Spleen (tissue), 11 donors: ENCODE results near the gene CD68. TPM values are rescaled to one million over a fixed set of nuclear protein-coding genes. Genes with fewer than 3 reads are reported as not detected.

Source experiments
- DNase-seq: peaks from one replicate; pipeline ENCODE4 v3.0.0-alpha.2; 2020
- H3K27ac ChIP-seq, 8 donors: fragments of 200-600 bp; sonication (generic) in 7 of 8; 1 replicate in 4 of 8; 2 replicates in 4 of 8; pipeline versions ENCODE4 v1.5.0 to v1.8.0; 2016 to 2021; ENCODE audit warnings: inconsistent platforms in 4 of 8, mild to moderate bottlenecking in 4 of 8, moderate library complexity in 1 of 8
- H3K27me3 ChIP-seq, 7 donors: fragments of 200-600 bp; sonication (generic) in 6 of 7; replicated peaks in 1 of 7; 1 replicate in 4 of 7; 2 replicates in 3 of 7; pipeline versions ENCODE4 v1.5.0 to v1.8.0; 2016 to 2021; ENCODE audit warnings: inconsistent platforms in 3 of 7, mild to moderate bottlenecking in 1 of 7
- H3K36me3 ChIP-seq, 6 donors: fragments of 200-600 bp; sonication (generic) in 5 of 6; 1 replicate in 4 of 6; 2 replicates in 2 of 6; pipeline versions ENCODE4 v1.5.0 to v1.8.0; 2016 to 2021; ENCODE audit warnings: inconsistent platforms in 2 of 6
- H3K4me1 ChIP-seq, 6 donors: fragments of 200-600 bp; sonication (generic) in 5 of 6; 1 replicate in 3 of 6; 2 replicates in 3 of 6; pipeline versions ENCODE4 v1.5.0 to v1.8.0; 2016 to 2021; ENCODE audit warnings: inconsistent platforms in 3 of 6
- H3K4me3 ChIP-seq, 8 donors: fragments of 200-600 bp; sonication (generic) in 7 of 8; 1 replicate in 4 of 8; 2 replicates in 4 of 8; pipeline versions ENCODE4 v1.5.0 to v1.8.0; 2016 to 2021; ENCODE audit warnings: inconsistent platforms in 4 of 8, mild to moderate bottlenecking in 4 of 8, moderate library complexity in 2 of 8
- H3K9me3 ChIP-seq, 8 donors: fragments of 200-600 bp; sonication (generic) in 7 of 8; 1 replicate in 4 of 8; 2 replicates in 4 of 8; pipeline versions ENCODE4 v1.5.0 to v1.8.0; 2016 to 2021; ENCODE audit warnings: inconsistent platforms in 4 of 8
- POLR2A ChIP-seq, 3 donors: fragments of 450-650 bp; IDR thresholded peaks; one replicate each; pipeline ENCODE4 v1.5.1; 2017; ENCODE audit warnings: antibody characterized with exemption in 3 of 3, mild to moderate bottlenecking in 1 of 3
- POLR2AphosphoS5 ChIP-seq, 3 donors: sonication (generic); formaldehyde crosslinking; IDR thresholded peaks; one replicate each; pipeline ENCODE4 v1.5.1; 2017; ENCODE audit warnings: antibody characterized with exemption in 3 of 3
- WGBS, 5 donors: extraction: QIAGEN DNeasy Blood & Tissue Kit in 3 of 5; methylation state at CpG; one replicate each; pipeline versions ENCODE4 v1.1.5 to v1.1.7; 2013 to 2018; 5-methylcytosine and 5-hydroxymethylcytosine counted together
- intact Hi-C: fragments of 100-400 bp; cut with DNase I; formaldehyde crosslinking; loops from one replicate; pipeline ENCODE4 v1.15.0; 2023; ENCODE audit warnings: low total_unique reads
- polyA plus RNA-seq, 3 donors: library from polyadenylated mRNA; stranded (reverse); fragments of 200-250 nt; gene quantifications; one replicate each; pipeline ENCODE4 v1.2.1, GENCODE V29; 2013
- total RNA-seq, 7 donors: library from RNA; depleted of rRNA in 3 of 7; stranded (reverse); fragments of >200 nt in 3 of 7; fragmentation: NEBNext Ultra II Directional in 4 of 7; extraction: Animal tissue kit (Norgen Biotek cat#: 25700) in 4 of 7; gene quantifications; one replicate each; pipeline versions ENCODE4 v1.1.0 to v1.2.1, GENCODE V29; 2016 to 2021
- TF ChIP-seq, protein P1 (sequence below), 11 experiments: fragments of 200-600 bp in 7 of 11; fragments of 450-650 bp in 4 of 11; sonication (generic) in 4 of 11; IDR thresholded peaks in 8 of 11; conservative IDR thresholded peaks in 3 of 11; 1 replicate in 7 of 11; 2 replicates in 4 of 11; pipeline versions ENCODE4 v1.4.0 to v1.8.0; 2016 to 2021; ENCODE audit warnings: antibody characterized with exemption in 11 of 11, inconsistent platforms in 4 of 11, mild to moderate bottlenecking in 1 of 11
- donor health status: healthy with polysubstance abuse.
- donor health status: DM: no; HTN: no; CAD: no; lungs with moderate emphysema.
- donor health status: DM: no; HTN: no; CAD: no.
- donor health status: Bipolar disorder and iron deficiency.
- donor health status: healthy.
- donor health status: DM: no; HTN: no; CAD: no.
- donor health status: DM: yes; HTN: yes; CAD: no.

Gene CD68
- total and polyA plus RNA-seq, 10 donors = 52.5 to 387 (median 223) TPM

GRCh38 chr17:7611635-7612293, 32.3 kb downstream of the CD68 start:
- H3K27me3 ChIP-seq = no peaks in the 10 kb centered on the region
- no peaks in the 10 kb centered on the region for H3K9me3 ChIP-seq
- TF ChIP-seq POLR2A (IDR thresholded peaks at IDR 0.05) (no peak), POLR2AphosphoS5 (IDR thresholded peaks at IDR 0.05) (no peak)
- TF ChIP-seq, protein P1, sequence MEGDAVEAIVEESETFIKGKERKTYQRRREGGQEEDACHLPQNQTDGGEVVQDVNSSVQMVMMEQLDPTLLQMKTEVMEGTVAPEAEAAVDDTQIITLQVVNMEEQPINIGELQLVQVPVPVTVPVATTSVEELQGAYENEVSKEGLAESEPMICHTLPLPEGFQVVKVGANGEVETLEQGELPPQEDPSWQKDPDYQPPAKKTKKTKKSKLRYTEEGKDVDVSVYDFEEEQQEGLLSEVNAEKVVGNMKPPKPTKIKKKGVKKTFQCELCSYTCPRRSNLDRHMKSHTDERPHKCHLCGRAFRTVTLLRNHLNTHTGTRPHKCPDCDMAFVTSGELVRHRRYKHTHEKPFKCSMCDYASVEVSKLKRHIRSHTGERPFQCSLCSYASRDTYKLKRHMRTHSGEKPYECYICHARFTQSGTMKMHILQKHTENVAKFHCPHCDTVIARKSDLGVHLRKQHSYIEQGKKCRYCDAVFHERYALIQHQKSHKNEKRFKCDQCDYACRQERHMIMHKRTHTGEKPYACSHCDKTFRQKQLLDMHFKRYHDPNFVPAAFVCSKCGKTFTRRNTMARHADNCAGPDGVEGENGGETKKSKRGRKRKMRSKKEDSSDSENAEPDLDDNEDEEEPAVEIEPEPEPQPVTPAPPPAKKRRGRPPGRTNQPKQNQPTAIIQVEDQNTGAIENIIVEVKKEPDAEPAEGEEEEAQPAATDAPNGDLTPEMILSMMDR (IDR thresholded peaks at IDR 0.05 in 8 of 11, conservative IDR thresholded peaks at IDR 0.05 in 3 of 11) = no peak
- intact Hi-C loops = no loop called here
- no peak overlapping the region for H3K27ac ChIP-seq
- DNase-seq = no peak
- H3K4me1 ChIP-seq = peaks cover 21 to 66% (median 37%) of the 10 kb centered on the region in 6 donors
- 69 to 76% (median 72%) methylated on average over 3 of the region's 3 CpGs for WGBS, 5 donors
- H3K4me3 ChIP-seq = no peak overlapping the region
- peaks cover 0 to 34% (median 3%) of the 10 kb centered on the region in 6 donors for H3K36me3 ChIP-seq

GRCh38 chr17:7612294-7612640, 32.8 kb downstream of the CD68 start:
- H3K9me3 ChIP-seq = no peaks in the 10 kb centered on the region
- WGBS, 5 donors = 90 to 100% (median 94%) methylated on average over 1 of the region's 1 CpG
- H3K36me3 ChIP-seq = peaks cover 0 to 31% (median 3%) of the 10 kb centered on the region in 6 donors
- peaks cover 21 to 66% (median 37%) of the 10 kb centered on the region in 6 donors for H3K4me1 ChIP-seq
- no peak for DNase-seq
- H3K27ac ChIP-seq = no peak overlapping the region
- TF ChIP-seq, protein P1 (IDR thresholded peaks at IDR 0.05 in 8 of 11, conservative IDR thresholded peaks at IDR 0.05 in 3 of 11) = no peak
- no peak for TF ChIP-seq POLR2AphosphoS5 (IDR thresholded peaks at IDR 0.05)
- H3K27me3 ChIP-seq = no peaks in the 10 kb centered on the region
- intact Hi-C loops = no loop called here
- no peak overlapping the region for H3K4me3 ChIP-seq

DNA sequence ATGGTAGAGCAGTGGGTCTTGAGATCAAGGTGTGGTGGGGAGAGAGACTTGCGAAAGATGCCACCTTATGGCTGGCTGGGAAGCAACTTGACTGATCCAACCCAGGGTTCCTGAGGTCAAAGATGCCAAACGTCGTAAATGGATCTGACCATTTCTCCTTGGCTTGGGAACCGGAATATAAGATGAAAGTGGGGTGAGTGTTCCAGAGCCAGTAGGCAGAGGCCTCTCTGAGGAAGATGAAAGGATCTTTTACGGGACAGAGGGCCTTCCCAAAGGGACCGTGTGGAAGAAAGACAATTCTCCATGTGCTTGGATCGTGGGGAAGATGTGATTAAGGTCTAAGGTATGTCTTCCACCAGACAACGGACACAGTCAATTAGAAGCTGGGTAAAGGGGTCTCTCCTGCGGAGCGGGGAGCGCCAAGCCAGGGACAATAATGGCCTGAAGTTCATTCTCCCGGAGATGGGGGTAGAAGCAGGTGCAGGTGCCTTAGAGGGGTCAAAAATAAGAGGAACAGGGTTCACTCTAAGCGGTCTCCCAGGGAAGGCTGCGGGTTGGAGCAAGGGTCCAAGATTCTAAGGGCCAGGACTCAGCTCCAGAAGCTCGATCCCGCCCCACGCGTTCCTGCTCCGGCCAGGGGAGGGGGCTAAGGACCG, 34.5 kb downstream of the CD68 start:
- peaks cover 0 to 24% (median 3%) of the 10 kb centered on the region in 6 donors for H3K36me3 ChIP-seq
- H3K9me3 ChIP-seq = no peaks in the 10 kb centered on the region
- intact Hi-C loops = no loop called here
- TF ChIP-seq POLR2A (IDR thresholded peaks at IDR 0.05) (no peak), POLR2AphosphoS5 (IDR thresholded peaks at IDR 0.05) (no peak)
- TF ChIP-seq, protein P1 (IDR thresholded peaks at IDR 0.05 in 8 of 11, conservative IDR thresholded peaks at IDR 0.05 in 3 of 11) = no peak
- H3K4me1 ChIP-seq = peaks cover 21 to 60% (median 37%) of the 10 kb centered on the region in 6 donors
- DNase-seq = no peak
- peak overlapping the region; percentile 87 to 99 (median 92) for H3K27ac ChIP-seq
- WGBS, 5 donors = 11 to 20% (median 12%) methylated on average over 16 to 20 of the region's 20 CpGs
- no peaks in the 10 kb centered on the region for H3K27me3 ChIP-seq
- peak overlapping the region; percentile 70 to 95 (median 75) for H3K4me3 ChIP-seq
